K562 (cell line): ENCODE results near the gene DPP10. TPM values are rescaled to one million over a fixed set of nuclear protein-coding genes. Genes with fewer than 3 reads are reported as not detected.

ENCODE experiments used
- DLX4 ChIP-seq: fragments of 250-450 bp; sonication (Bioruptor Pico); IDR thresholded peaks from 2 replicates; pipeline ENCODE4 v1.6.1; 2021; ENCODE audit warnings: mild to moderate bottlenecking
- EGR1 ChIP-seq: fragments of 450-650 bp; conservative IDR thresholded peaks from 2 replicates; pipeline ENCODE4 v1.6.1; 2017; ENCODE audit warnings: mild to moderate bottlenecking
- NFRKB ChIP-seq: fragments of 450-650 bp; IDR thresholded peaks from 2 replicates; pipeline ENCODE4 v1.6.1; 2016; ENCODE audit warnings: low read depth
- NRF1 ChIP-seq, 2 experiments: fragments of 450-650 bp; IDR thresholded peaks in 1 of 2; conservative IDR thresholded peaks in 1 of 2; 2 replicates each; pipeline ENCODE4 v1.6.1; 2014; ENCODE audit warnings: mild to moderate bottlenecking in 2 of 2
- PML ChIP-seq: IDR thresholded peaks from 2 replicates; pipeline ENCODE4 v1.6.1; 2012; ENCODE audit warnings: low read length, inconsistent platforms
- PTBP1 ChIP-seq: fragments of 200-400 bp; formaldehyde crosslinking; IDR thresholded peaks from 2 replicates; pipeline ENCODE4 v1.6.1; 2017; ENCODE audit warnings: low read depth, low read length
- SIN3B ChIP-seq: fragments of 450-650 bp; IDR thresholded peaks from 2 replicates; pipeline ENCODE4 v1.6.1; 2017; ENCODE audit warnings: low read depth, mild to moderate bottlenecking, moderate library complexity
- SIX5 ChIP-seq, 2 experiments: IDR thresholded peaks; 2 replicates each; pipeline ENCODE4 v1.6.1; 2011; ENCODE audit warnings: low read length in 2 of 2, borderline replicate concordance in 1 of 2, low read depth in 1 of 2, mild to moderate bottlenecking in 1 of 2, moderate library complexity in 1 of 2; ENCODE audit not compliant: insufficient read depth in 1 of 2
- ZBTB33 ChIP-seq: sonication (generic); formaldehyde crosslinking; IDR thresholded peaks from 2 replicates; pipeline ENCODE4 v1.8.1; 2023; ENCODE audit warnings: mild to moderate bottlenecking, missing genetic modification reagents
- ZNF639 ChIP-seq, 2 experiments: fragments of 200-800 bp in 1 of 2; sonication (Bioruptor generic) in 1 of 2; sonication (generic) in 1 of 2; formaldehyde crosslinking in 1 of 2; IDR thresholded peaks in 1 of 2; conservative IDR thresholded peaks in 1 of 2; 2 replicates each; pipeline versions ENCODE4 v1.5.0 to v1.6.1; 2016 to 2020; ENCODE audit warnings: missing compliant biosample characterization in 1 of 2, missing genetic modification characterization in 1 of 2, missing genetic modification reagents in 1 of 2
- polyA plus RNA-seq, 8 experiments: library from polyadenylated mRNA; depleted of rRNA in 4 of 8; stranded (reverse) in 5 of 8; unstranded in 3 of 8; fragments of >200 nt; fragmentation: Nextera tagmentation in 2 of 8; fragmentation: Illumina TruSeq in 1 of 8; extraction: Ambion mirVana in 2 of 8; extraction: Trizol in 1 of 8; gene quantifications; 2 replicates each; pipeline versions ENCODE4 v1.2.1 to v1.2.3, GENCODE V29; 2011 to 2014; ENCODE audit warnings: inconsistent platforms in 1 of 8, missing spikeins in 1 of 8
- total RNA-seq, 7 experiments: library from RNA; depleted of rRNA in 6 of 7; stranded (reverse); fragments of >200 nt in 6 of 7; fragmentation: Illumina TruSeq in 2 of 7; extraction: Trizol in 2 of 7; gene quantifications; 2 replicates each; pipeline versions ENCODE4 v1.2.1 to v1.2.3, GENCODE V29; 2011 to 2021; ENCODE audit warnings: low replicate concordance in 1 of 7

The DPP10 gene
- total and polyA plus RNA-seq, 9 of the 15 experiments (the other 6 are each of a cell fraction or from before 2014, with no cell fraction given): not detected

DNA sequence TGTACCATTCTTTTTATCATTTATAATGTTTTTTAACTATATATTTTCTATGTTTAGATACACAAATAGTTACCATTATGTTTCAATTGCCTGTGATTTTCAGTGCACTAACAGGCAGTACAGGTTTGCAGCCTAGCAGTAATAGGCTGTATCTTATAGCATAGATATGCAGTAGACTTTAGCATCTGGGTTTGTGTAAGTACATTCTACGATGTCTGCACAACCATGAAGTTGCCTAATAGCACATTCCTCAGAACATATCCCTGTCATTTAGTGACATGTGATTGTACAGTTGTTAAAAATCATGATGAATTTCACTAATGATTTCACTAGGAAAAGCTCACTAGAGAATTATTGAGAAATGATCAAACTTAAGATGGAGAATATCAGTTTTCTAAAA lies 884.6 kb downstream of the DPP10 start (continued):
- no peak for TF ChIP-seq SIN3B
- TF ChIP-seq EGR1: no peak
- TF ChIP-seq PML: no peak
- no peak for TF ChIP-seq NRF1 (conservative IDR thresholded peaks at IDR 0.05 in 1 of 2, IDR thresholded peaks at IDR 0.05 in 1 of 2)
- TF ChIP-seq DLX4: no peak
- no peak for TF ChIP-seq PTBP1
- TF ChIP-seq ZBTB33 (CRISPR knock-in tag): no peak
- TF ChIP-seq NFRKB: no peak
- no peak for TF ChIP-seq SIX5 (IDR thresholded peaks at IDR 0.05; ENCODE audit: borderline replicate concordance in 1 of 2, insufficient read depth in 1 of 2, low read depth in 1 of 2, low read length in 2 of 2)
- no peak for TF ChIP-seq ZNF639 (CRISPR knock-in tag; conservative IDR thresholded peaks at IDR 0.05 in 1 of 2, IDR thresholded peaks at IDR 0.05 in 1 of 2)
